Naive thymus-derived CD4-positive, alpha-beta T cell (primary cell): ENCODE measurements around the gene PODXL. TPM values are rescaled to one million over a fixed set of nuclear protein-coding genes. Genes with fewer than 3 reads are reported as not detected.

Source experiments
- ATAC-seq: fragments of 150-1000 bp; cut with Tn5 transposase; 2 replicates; pipeline ENCODE4 v1.10.0; 2021; ENCODE audit warnings: mild to moderate bottlenecking, moderate library complexity
- CTCF ChIA-PET: fragments of 350-600 bp; sonication (Branson Sonifier 250); formaldehyde crosslinking; loops from one replicate; lab custom pipeline; 2021; ENCODE audit warnings: antibody characterized with exemption; lab: Charles Lee
- POLR2A ChIA-PET: fragments of 350-600 bp; sonication (Branson Sonifier 250); formaldehyde crosslinking; loops from one replicate; lab custom pipeline; 2021; ENCODE audit warnings: antibody characterized with exemption, inconsistent platforms; lab: Charles Lee
- DNase-seq, 9 donors: peaks; one replicate each; pipeline versions ENCODE4 v3.0.0 to v3.0.0-alpha.2; 2020 to 2022; ENCODE audit warnings: mixed read lengths in 1 of 9
- H3K27ac ChIP-seq: one replicate; pipeline ENCODE4 v1.7.0; 2013; ENCODE audit warnings: mild to moderate bottlenecking, low read depth, low read length, moderate library complexity
- H3K27me3 ChIP-seq, 2 donors: one replicate each; pipeline ENCODE4 v1.7.0; 2013; ENCODE audit warnings: low read length in 2 of 2, mild to moderate bottlenecking in 2 of 2, moderate library complexity in 2 of 2; ENCODE audit not compliant: control insufficient read depth in 2 of 2, insufficient read depth in 2 of 2
- H3K36me3 ChIP-seq, 3 experiments: 1 replicate in 2 of 3; 2 replicates in 1 of 3; pipeline ENCODE4 v1.7.0; 2013; ENCODE audit warnings: low read length in 3 of 3, mild to moderate bottlenecking in 3 of 3, moderate library complexity in 1 of 3; ENCODE audit not compliant: insufficient read depth in 3 of 3, control insufficient read depth in 2 of 3
- H3K4me1 ChIP-seq, 2 donors: one replicate each; pipeline ENCODE4 v1.7.0; 2013; ENCODE audit warnings: low read length in 2 of 2, mild to moderate bottlenecking in 2 of 2, moderate library complexity in 1 of 2; ENCODE audit not compliant: control insufficient read depth in 2 of 2, insufficient read depth in 2 of 2
- H3K4me3 ChIP-seq: 2 replicates; pipeline ENCODE4 v1.7.0; 2013; ENCODE audit warnings: mild to moderate bottlenecking, low read length
- H3K9me3 ChIP-seq, 3 experiments: 1 replicate in 2 of 3; 2 replicates in 1 of 3; pipeline ENCODE4 v1.7.0; 2013; ENCODE audit warnings: low read length in 3 of 3; ENCODE audit not compliant: control insufficient read depth in 2 of 3
- H3K27ac Mint-ChIP-seq, 9 donors: one replicate each; pipeline ENCODE4 v1.8.0; 2020 to 2022; ENCODE audit warnings: mixed read lengths in 9 of 9, mild to moderate bottlenecking in 8 of 9, moderate library complexity in 5 of 9, inconsistent platforms in 2 of 9
- H3K27me3 Mint-ChIP-seq, 5 donors: one replicate each; pipeline ENCODE4 v1.8.0; 2021 to 2022; ENCODE audit warnings: mixed read lengths in 5 of 5, mild to moderate bottlenecking in 1 of 5
- H3K36me3 Mint-ChIP-seq, 5 donors: one replicate each; pipeline ENCODE4 v1.8.0; 2020 to 2022; ENCODE audit warnings: mixed read lengths in 5 of 5, mild to moderate bottlenecking in 3 of 5, inconsistent platforms in 1 of 5
- H3K4me1 Mint-ChIP-seq, 7 donors: one replicate each; pipeline ENCODE4 v1.8.0; 2020 to 2022; ENCODE audit warnings: mixed read lengths in 7 of 7, mild to moderate bottlenecking in 3 of 7, inconsistent platforms in 1 of 7
- H3K4me3 Mint-ChIP-seq, 10 donors: one replicate each; pipeline ENCODE4 v1.8.0; 2020 to 2022; ENCODE audit warnings: mild to moderate bottlenecking in 10 of 10, mixed read lengths in 10 of 10, moderate library complexity in 6 of 10, inconsistent platforms in 2 of 10
- H3K9me3 Mint-ChIP-seq, 11 donors: one replicate each; pipeline ENCODE4 v1.8.0; 2020 to 2022; ENCODE audit warnings: mixed read lengths in 11 of 11, mild to moderate bottlenecking in 4 of 11, inconsistent platforms in 1 of 11, moderate library complexity in 1 of 11
- intact Hi-C, 2 donors: fragments of 100-400 bp; cut with micrococcal nuclease; formaldehyde crosslinking; loops; one replicate each; pipeline ENCODE4 v1.15.1; 2023
- polyA plus RNA-seq, 2 donors: library from polyadenylated mRNA; unstranded; fragments of 300-500 nt; fragmentation: Illumina TruSeq; gene quantifications; one replicate each; pipeline ENCODE4 v1.2.3, GENCODE V29; 2021
- total RNA-seq, 6 experiments: library from RNA in 5 of 6; stranded (reverse) in 5 of 6; gene quantifications; 1 replicate in 5 of 6; 2 replicates in 1 of 6; pipeline ENCODE4 v1.2.3 and lab custom pipeline; 2021 to 2026

The PODXL gene
- total and polyA plus RNA-seq, 7 experiments from 2014 or later = 0.05 to 1.4 (median 0.32) TPM

GRCh38 chr7:131495669-131496498, 60.5 kb downstream of the PODXL start:
- peaks cover 0 to 13% (median 7%) of the 10 kb centered on the region in 7 donors for H3K4me1 Mint-ChIP-seq
- Histone ChIP-seq H3K36me3 (peaks cover 0 to 19% (median 0%) of the 10 kb centered on the region in 3 experiments), H3K9me3 (no peaks in the 10 kb centered on the region), H3K27ac (no peak overlapping the region), H3K4me1 (peaks cover 0 to 4% of the 10 kb centered on the region in 2 donors), H3K27me3 (no peaks in the 10 kb centered on the region), H3K4me3 (no peak overlapping the region)
- DNase-seq (no peak), ATAC-seq (no peak)
- H3K27me3 Mint-ChIP-seq = no peaks in the 10 kb centered on the region
- H3K4me3 Mint-ChIP-seq = no peak overlapping the region
- H3K36me3 Mint-ChIP-seq = peaks cover 0 to 18% (median 7%) of the 10 kb centered on the region in 5 donors
- peaks cover 0 to 1% (median 0%) of the 10 kb centered on the region in 11 donors for H3K9me3 Mint-ChIP-seq
- intact Hi-C loops = no loop called here
- peak overlapping the region in 2 of 9 donors; percentile 38 to 56 for H3K27ac Mint-ChIP-seq
- ChIA-PET POLR2A (no interaction called here), CTCF (interaction anchor here (0.6 to 1.2 kb wide), 2 partner anchors 11 to 151 kb away, joined by 3 read pairs; no protein-coding TSS in a partner anchor)

GRCh38 chr7:131494182-131494581, 62.2 kb downstream of the PODXL start:
- Histone ChIP-seq H3K27me3 (no peaks in the 10 kb centered on the region), H3K4me3 (no peak overlapping the region), H3K27ac (no peak overlapping the region), H3K9me3 (no peaks in the 10 kb centered on the region), H3K36me3 (peaks cover 0 to 19% (median 0%) of the 10 kb centered on the region in 3 experiments), H3K4me1 (no peaks in the 10 kb centered on the region)
- Mint-ChIP-seq H3K9me3 (no peaks in the 10 kb centered on the region), H3K4me1 (no peaks in the 10 kb centered on the region), H3K27ac (no peak overlapping the region), H3K4me3 (no peak overlapping the region), H3K27me3 (no peaks in the 10 kb centered on the region), H3K36me3 (peaks cover 0 to 22% (median 7%) of the 10 kb centered on the region in 5 donors)
- POLR2A ChIA-PET = no interaction called here
- intact Hi-C loops = no loop called here
- CTCF ChIA-PET = no interaction called here
- DNase-seq (no peak), ATAC-seq (no peak)

- no peaks in the 10 kb centered on the region for H3K27me3 Mint-ChIP-seq
Measured at GRCh38 chr7:131493581-131493980, 62.8 kb downstream of the PODXL start.

GRCh38 chr7:131493081-131493480, 63.3 kb downstream of the PODXL start:
- Mint-ChIP-seq H3K9me3 (no peaks in the 10 kb centered on the region), H3K4me3 (no peak overlapping the region), H3K27ac (peak overlapping the region in 1 of 9 donors; percentile 25), H3K4me1 (no peaks in the 10 kb centered on the region), H3K27me3 (no peaks in the 10 kb centered on the region), H3K36me3 (peaks cover 0 to 23% (median 14%) of the 10 kb centered on the region in 5 donors)
- Histone ChIP-seq H3K36me3 (peaks cover 0 to 16% (median 0%) of the 10 kb centered on the region in 3 experiments), H3K4me1 (no peaks in the 10 kb centered on the region), H3K27me3 (no peaks in the 10 kb centered on the region), H3K27ac (no peak overlapping the region), H3K4me3 (no peak overlapping the region), H3K9me3 (no peaks in the 10 kb centered on the region)
- no peak for ATAC-seq
- ChIA-PET POLR2A (interaction anchor here (0.8 kb wide), 1 partner anchor 12 kb away, joined by 4 read pairs; no protein-coding TSS in a partner anchor), CTCF (interaction anchor here (0.8 kb wide), 1 partner anchor 20 kb away, joined by 4 read pairs; no protein-coding TSS in a partner anchor)
- intact Hi-C loops = no loop called here
- DNase-seq = no peak

More at GRCh38 chr7:131493581-131493980, 62.8 kb downstream of the PODXL start:
- peak overlapping the region in 1 of 9 donors; percentile 64 for H3K27ac Mint-ChIP-seq
- H3K4me1 Mint-ChIP-seq = no peaks in the 10 kb centered on the region
- H3K36me3 ChIP-seq = peaks cover 0 to 19% (median 0%) of the 10 kb centered on the region in 3 experiments
- H3K36me3 Mint-ChIP-seq = peaks cover 0 to 22% (median 9%) of the 10 kb centered on the region in 5 donors
- no peaks in the 10 kb centered on the region for H3K9me3 ChIP-seq
- no peaks in the 10 kb centered on the region for H3K4me1 ChIP-seq
- H3K27me3 ChIP-seq = no peaks in the 10 kb centered on the region
- POLR2A ChIA-PET = interaction anchor here (0.8 kb wide), 1 partner anchor 11 kb away, joined by 4 read pairs; no protein-coding TSS in a partner anchor
- DNase-seq = no peak
- no peak for ATAC-seq
- no peak overlapping the region for H3K27ac ChIP-seq
- CTCF ChIA-PET = interaction anchor here (0.8 kb wide), 1 partner anchor 19 kb away, joined by 4 read pairs; no protein-coding TSS in a partner anchor
- H3K4me3 Mint-ChIP-seq = no peak overlapping the region
- intact Hi-C loops = no loop called here
- no peaks in the 10 kb centered on the region for H3K9me3 Mint-ChIP-seq
- H3K4me3 ChIP-seq = no peak overlapping the region

GRCh38 chr7:131489881-131490280, 66.5 kb downstream of the PODXL start:
- Mint-ChIP-seq H3K27me3 (no peaks in the 10 kb centered on the region), H3K9me3 (no peaks in the 10 kb centered on the region), H3K27ac (peak overlapping the region in 1 of 9 donors; percentile 8), H3K4me3 (no peak overlapping the region), H3K4me1 (no peaks in the 10 kb centered on the region), H3K36me3 (peaks cover 0 to 22% (median 9%) of the 10 kb centered on the region in 5 donors)
- DNase-seq = no peak
- H3K4me3 ChIP-seq = no peak overlapping the region
- peaks cover 0 to 6% (median 0%) of the 10 kb centered on the region in 3 experiments for H3K36me3 ChIP-seq
- no peak for ATAC-seq
- ChIA-PET POLR2A (no interaction called here), CTCF (no interaction called here)
- H3K4me1 ChIP-seq = no peaks in the 10 kb centered on the region
- H3K27ac ChIP-seq = no peak overlapping the region
- H3K9me3 ChIP-seq = no peaks in the 10 kb centered on the region
- no peaks in the 10 kb centered on the region for H3K27me3 ChIP-seq
- intact Hi-C loops = no loop called here

- Histone ChIP-seq H3K4me1 (no peaks in the 10 kb centered on the region), H3K36me3 (peaks cover 0 to 6% (median 3%) of the 10 kb centered on the region in 3 experiments), H3K27me3 (no peaks in the 10 kb centered on the region), H3K4me3 (no peak overlapping the region), H3K9me3 (no peaks in the 10 kb centered on the region), H3K27ac (no peak overlapping the region)
- Mint-ChIP-seq H3K36me3 (peaks cover 0 to 24% (median 9%) of the 10 kb centered on the region in 5 donors), H3K4me3 (no peak overlapping the region), H3K27ac (peak overlapping the region in 1 of 9 donors; percentile 18), H3K9me3 (no peaks in the 10 kb centered on the region), H3K4me1 (no peaks in the 10 kb centered on the region), H3K27me3 (no peaks in the 10 kb centered on the region)
- ATAC-seq (no peak), DNase-seq (no peak)
- POLR2A ChIA-PET = no interaction called here
- CTCF ChIA-PET = no interaction called here
- intact Hi-C loops = no loop called here
Measured at GRCh38 chr7:131489196-131489595, 67.2 kb downstream of the PODXL start.
